Astrocyte of the spinal cord (primary cell): ENCODE data around the gene PCDHGB5.
A peak's percentile ranks its signal among the peaks of the same experiment; 100 is the strongest.
"Not testable (repeated sequence)": the region's sequence is repeated elsewhere in the genome, so short reads cannot be mapped to it uniquely, and the experiment has no call there.

ENCODE experiments used
- DNase-seq: peaks from one replicate; pipeline ENCODE4 v3.0.0; 2011; ENCODE audit warnings: low read depth, low spot score
- H3K4me3 ChIP-seq: 2 replicates; pipeline ENCODE4 v1.5.1; 2011; ENCODE audit warnings: low read depth, mild to moderate bottlenecking, low read length, moderate library complexity
- in situ Hi-C: cut with HindIII; loops from 2 replicates; pipeline ENCODE4 v1.10.0; 2017; ENCODE audit warnings: low sequenced_read_pairs
- TF ChIP-seq, protein P1 (sequence below): IDR thresholded peaks from 2 replicates; pipeline ENCODE4 v1.5.1; 2012; ENCODE audit warnings: low read depth, mild to moderate bottlenecking, low read length, inconsistent platforms

The PCDHGB5 gene

DNA sequence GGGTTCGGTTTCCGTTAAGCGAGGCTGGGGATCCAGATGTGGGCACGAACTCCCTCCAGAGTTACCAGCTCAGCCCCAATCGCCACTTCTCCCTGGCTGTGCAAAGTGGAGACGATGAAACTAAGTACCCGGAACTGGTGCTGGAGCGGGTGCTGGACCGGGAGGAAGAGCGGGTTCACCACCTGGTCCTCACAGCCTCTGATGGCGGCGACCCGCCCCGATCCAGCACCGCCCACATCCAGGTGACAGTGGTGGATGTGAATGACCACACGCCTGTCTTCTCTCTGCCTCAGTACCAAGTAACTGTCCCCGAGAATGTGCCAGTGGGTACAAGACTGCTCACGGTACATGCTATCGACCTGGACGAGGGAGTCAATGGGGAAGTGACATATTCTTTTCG lies 14.4 kb upstream of the PCDHGB5 start:
- peak overlapping the region; percentile 46 for H3K4me3 ChIP-seq

DNA sequence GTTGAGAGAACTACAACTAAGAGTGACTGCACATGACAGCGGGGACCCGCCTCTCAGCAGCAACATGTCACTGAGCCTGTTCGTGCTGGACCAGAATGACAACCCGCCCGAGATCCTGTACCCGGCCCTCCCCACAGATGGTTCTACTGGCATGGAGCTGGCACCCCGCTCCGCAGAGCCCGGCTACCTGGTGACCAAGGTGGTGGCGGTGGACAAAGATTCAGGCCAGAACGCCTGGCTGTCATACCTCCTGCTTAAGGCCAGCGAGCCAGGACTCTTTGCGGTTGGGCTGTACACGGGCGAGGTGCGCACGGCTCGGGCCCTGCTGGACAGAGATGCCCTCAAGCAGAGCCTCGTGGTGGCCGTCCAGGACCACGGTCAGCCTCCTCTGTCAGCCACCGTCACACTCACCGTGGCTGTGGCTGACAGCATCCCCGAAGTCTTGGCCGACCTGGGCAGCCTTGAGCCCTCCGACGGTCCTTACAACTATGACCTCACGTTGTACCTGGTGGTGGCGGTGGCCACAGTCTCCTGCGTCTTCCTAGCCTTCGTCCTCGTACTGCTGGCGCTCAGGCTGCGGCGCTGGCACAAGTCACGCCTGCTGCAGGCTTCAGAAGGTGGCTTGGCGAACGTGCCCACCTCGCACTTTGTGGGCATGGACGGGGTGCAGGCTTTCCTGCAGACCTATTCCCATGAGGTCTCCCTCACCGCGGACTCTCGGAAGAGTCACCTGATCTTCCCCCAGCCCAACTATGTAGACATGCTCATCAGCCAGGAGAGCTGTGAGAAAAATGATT lies 13.1 kb upstream of the PCDHGB5 start:
- no peak for DNase-seq
- no peak overlapping the region for H3K4me3 ChIP-seq
- in situ Hi-C loops, result no loop called here
- TF ChIP-seq, protein P1, sequence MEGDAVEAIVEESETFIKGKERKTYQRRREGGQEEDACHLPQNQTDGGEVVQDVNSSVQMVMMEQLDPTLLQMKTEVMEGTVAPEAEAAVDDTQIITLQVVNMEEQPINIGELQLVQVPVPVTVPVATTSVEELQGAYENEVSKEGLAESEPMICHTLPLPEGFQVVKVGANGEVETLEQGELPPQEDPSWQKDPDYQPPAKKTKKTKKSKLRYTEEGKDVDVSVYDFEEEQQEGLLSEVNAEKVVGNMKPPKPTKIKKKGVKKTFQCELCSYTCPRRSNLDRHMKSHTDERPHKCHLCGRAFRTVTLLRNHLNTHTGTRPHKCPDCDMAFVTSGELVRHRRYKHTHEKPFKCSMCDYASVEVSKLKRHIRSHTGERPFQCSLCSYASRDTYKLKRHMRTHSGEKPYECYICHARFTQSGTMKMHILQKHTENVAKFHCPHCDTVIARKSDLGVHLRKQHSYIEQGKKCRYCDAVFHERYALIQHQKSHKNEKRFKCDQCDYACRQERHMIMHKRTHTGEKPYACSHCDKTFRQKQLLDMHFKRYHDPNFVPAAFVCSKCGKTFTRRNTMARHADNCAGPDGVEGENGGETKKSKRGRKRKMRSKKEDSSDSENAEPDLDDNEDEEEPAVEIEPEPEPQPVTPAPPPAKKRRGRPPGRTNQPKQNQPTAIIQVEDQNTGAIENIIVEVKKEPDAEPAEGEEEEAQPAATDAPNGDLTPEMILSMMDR, result no peak

More for the DNA sequence above, 14.4 kb upstream of the PCDHGB5 start:
- in situ Hi-C loops, result no loop called here
- TF ChIP-seq, protein P1, result no peak
- DNase-seq, result no peak

DNA sequence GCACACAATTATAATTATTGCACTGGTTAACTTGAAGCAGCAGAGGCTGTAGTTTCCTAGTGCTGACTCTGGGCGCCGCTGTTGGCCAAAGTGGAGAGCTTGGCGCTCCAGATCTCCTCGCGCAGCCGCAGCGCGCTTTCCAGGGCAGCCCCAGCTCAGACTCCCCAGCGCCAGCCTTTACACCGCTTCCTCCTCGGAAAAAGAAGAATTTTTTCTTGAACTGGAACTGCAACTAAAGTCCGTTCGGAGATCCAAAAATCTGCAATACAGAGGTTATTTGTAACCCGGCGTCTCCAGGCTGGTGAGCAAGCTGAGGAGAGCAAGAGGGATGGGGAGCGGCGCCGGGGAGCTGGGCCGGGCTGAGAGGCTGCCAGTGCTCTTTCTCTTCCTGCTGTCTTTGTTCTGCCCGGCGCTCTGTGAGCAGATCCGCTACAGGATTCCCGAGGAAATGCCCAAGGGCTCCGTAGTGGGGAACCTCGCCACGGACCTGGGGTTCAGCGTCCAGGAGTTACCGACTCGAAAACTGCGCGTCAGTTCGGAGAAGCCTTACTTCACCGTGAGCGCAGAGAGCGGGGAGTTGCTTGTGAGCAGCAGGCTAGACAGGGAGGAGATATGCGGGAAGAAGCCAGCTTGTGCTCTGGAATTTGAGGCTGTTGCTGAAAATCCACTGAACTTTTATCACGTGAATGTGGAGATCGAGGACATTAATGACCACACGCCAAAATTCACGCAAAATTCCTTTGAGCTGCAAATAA lies 10.0 kb upstream of the PCDHGB5 start, which contains the start of gene PCDHGB4:
PCDHGB4 (plus strand) TSS at position 142 of the 755 bp plus-strand sequence; CDS start at position 329, 187 bp downstream.
- H3K4me3 ChIP-seq, result peak within 1 kb of the TSS; percentile 33

DNA sequence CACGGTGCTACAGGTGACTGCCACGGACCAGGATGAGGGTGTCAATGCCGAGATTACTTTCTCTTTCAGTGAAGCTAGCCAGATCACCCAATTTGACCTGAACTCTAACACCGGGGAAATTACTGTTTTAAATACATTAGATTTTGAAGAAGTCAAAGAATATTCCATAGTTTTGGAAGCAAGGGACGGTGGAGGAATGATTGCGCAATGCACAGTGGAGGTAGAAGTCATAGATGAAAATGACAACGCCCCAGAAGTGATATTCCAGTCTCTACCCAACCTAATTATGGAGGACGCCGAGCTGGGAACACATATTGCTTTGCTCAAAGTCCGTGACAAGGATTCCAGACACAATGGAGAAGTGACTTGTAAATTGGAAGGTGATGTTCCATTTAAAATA lies 9.1 kb upstream of the PCDHGB5 start:
- DNase-seq, result no peak
- in situ Hi-C loops, result no loop called here
- TF ChIP-seq, protein P1, result no peak
- no peak overlapping the region for H3K4me3 ChIP-seq

More for the DNA sequence above, 10.0 kb upstream of the PCDHGB5 start, which contains the start of gene PCDHGB4:
- peak; percentile 55 for DNase-seq
- TF ChIP-seq, protein P1, result peak; percentile 53
- in situ Hi-C loops, result not testable (repeated sequence)

DNA sequence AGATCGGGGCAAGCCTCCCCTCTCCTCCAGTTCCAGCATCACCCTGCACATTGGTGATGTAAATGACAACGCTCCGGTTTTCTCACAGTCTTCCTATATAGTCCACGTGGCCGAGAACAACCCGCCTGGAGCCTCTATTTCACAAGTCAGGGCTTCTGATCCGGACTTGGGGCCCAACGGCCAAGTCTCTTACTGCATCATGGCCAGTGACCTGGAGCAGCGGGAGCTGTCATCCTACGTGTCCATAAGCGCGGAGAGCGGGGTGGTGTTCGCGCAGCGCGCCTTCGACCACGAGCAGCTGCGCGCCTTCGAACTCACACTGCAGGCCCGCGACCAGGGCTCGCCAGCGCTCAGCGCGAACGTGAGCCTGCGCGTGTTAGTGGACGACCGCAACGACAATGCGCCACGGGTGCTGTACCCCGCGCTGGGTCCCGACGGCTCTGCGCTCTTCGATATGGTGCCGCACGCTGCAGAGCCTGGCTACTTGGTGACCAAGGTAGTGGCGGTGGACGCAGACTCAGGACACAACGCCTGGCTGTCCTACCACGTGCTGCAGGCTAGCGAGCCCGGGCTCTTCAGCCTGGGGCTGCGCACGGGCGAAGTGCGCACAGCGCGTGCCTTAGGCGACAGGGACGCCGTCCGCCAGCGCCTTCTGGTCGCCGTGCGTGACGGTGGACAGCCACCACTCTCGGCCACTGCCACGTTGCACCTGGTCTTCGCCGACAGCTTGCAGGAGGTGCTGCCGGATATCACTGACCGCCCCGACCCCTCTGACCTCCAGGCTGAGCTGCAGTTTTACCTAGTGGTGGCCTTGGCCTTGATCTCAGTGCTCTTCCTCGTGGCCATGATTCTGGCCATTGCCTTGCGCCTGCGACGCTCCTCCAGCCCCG lies 8.3 kb upstream of the PCDHGB5 start:
- DNase-seq, result no peak
- no peak overlapping the region for H3K4me3 ChIP-seq
- in situ Hi-C loops, result no loop called here
- TF ChIP-seq, protein P1, result no peak
